ENCODE data around the gene GPR153.
"Not testable (repeated sequence)": the region's sequence is repeated elsewhere in the genome, so short reads cannot be mapped to it uniquely, and the experiment has no call there.

The GPR153 gene

DNA sequence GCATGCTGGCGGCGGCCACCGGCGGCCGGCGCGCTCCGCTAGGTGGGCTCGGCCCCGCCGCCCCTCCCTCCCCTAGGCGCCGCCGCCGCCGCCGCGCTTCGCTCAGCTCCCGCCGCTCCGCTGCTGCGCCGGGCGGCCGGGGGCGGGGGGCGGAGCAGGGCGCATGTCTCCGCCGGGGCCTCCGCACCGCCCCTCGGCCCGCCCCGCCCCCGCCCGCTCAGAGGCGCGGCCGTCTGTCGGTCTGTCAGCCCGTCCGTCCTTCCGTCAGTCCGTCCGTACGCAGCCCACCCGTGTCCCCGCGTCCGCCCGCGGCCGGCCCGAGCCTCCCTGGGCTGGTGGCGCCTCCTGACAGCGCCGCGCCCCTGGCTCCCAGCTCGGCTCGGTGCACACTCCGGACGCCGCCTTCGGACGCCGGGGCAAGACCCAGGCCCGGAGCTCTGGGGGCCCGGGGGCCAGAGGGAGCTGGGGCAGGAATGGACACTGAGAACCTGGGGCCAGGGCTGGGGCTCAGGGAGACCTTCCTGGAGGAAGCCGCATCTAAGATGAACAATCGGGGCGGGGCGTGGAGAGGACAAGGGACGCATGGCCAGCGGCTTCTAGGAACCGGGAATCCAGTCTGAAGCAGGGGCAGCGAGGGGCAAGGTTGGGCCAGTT is at the start of gene GPR153:
TSS of gene GPR153 (minus strand) at position 138 of the 654 bp plus-strand sequence. CDS start 6,193 bp downstream, outside the sequence.
- peak in 1 of 2 experiments; percentile 35 for DNase-seq

DNA sequence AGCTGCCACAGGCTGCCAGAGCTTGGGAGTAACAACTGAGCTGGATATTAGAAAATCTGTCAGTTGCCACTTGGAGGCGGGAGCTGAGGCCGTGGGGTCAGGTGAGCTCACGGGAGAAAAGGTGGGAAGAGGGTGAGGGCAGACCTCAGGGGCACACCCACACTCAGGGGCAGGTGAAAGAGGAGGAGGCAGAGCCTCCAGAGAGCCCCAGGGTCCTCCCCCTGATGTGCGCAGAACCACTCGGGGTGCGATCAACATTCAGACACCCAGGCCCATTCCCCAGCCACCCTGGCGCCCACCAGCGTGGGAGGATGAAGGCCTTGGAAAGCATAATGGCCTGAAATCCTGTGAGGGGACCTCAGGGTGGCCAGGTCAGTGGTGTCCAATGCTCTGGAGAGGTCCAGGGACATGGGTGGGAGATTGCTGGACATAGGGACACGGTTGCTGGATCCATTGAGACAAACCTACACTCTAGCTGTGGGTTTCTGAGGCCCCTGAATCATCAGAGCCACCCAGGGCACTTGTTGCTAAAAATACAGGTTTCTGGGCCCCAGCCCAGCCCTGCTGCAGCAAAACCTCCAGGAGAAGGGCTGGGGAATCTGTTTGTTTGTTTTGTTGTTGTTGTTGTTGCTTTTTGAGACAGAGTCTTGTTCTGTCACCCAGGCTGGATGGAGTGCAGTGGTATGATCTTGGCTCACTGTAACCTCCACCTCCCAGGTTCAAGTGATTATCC is 49.4 kb upstream of the GPR153 start:
- DNase-seq, result no peak

DNA sequence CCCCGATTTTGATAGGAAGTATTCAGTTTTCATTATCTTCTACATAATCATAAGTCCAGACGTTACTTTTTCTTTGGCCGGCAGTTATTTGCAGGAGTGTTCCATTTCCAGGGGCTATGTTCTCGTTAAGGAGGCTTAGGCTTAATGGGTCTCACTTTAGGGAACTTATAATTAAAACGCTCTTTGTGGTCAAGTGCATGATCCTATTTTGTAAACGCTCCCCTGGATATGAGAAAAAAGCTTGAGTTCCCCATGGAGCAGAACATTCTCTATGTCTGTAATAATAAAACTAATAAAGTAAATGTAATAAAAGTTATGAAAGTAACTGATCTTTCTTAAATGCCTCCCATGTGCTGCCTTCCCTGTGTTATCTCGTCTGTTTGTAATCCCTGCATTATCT is 48.7 kb upstream of the GPR153 start:
- DNase-seq, result no peak

DNA sequence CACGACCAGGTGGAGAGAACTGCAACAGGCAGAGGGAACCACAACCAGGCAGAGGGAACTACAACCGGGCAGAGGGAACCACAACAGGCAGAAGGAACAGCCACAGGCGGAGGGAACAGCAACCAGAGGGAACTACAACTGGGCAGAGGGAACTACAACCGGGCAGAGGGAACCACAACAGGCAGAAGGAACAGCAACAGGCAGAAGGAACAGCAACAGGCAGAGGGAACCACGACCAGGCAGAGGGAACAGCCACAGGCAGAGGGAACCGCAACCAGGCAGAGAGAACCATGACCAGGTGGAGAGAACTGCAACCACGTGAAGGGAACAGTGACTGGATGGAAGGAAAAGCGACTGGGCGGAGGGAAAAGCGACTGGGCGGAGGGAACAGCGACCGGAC is 47.6 kb upstream of the GPR153 start:
- no peak for DNase-seq

DNA sequence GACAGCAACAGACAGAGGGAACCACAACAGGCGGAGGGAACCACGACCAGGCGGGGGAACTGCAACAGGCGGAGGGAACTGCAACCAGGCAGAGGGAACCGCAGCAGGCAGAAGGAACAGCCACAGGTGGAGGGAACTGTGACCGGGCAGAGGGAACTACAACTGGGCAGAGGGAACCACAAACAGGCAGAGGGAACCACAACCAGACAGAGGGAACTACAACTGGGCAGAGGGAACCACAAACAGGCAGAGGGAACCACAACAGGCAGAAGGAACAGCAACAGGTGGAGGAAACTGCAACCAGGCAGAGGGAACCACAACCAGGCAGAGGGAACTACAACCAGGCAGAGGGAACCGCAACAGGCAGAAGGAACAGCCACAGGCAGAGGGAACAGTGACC is 46.8 kb upstream of the GPR153 start:
- not testable (repeated sequence) for DNase-seq

DNA sequence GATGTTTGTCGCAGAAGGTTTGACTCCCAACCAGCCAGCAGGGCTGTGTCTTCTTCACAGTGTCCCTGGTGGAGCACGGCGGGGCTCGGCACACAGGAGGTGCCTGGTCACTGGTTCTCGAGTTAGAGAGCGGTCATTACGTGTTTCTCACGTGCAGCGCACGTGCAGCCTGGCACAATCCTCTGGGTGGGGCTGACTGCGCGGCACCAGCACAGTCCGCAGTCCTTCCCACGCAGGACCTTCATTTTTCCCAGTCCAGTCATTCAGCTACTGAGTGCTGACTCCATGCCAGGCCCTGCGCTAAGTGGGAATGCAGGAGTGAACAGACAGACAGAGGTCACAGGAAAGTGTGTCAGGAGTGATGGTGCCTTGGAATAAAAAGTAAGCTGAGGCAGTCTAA is 46.2 kb upstream of the GPR153 start:
- DNase-seq, result no peak

DNA sequence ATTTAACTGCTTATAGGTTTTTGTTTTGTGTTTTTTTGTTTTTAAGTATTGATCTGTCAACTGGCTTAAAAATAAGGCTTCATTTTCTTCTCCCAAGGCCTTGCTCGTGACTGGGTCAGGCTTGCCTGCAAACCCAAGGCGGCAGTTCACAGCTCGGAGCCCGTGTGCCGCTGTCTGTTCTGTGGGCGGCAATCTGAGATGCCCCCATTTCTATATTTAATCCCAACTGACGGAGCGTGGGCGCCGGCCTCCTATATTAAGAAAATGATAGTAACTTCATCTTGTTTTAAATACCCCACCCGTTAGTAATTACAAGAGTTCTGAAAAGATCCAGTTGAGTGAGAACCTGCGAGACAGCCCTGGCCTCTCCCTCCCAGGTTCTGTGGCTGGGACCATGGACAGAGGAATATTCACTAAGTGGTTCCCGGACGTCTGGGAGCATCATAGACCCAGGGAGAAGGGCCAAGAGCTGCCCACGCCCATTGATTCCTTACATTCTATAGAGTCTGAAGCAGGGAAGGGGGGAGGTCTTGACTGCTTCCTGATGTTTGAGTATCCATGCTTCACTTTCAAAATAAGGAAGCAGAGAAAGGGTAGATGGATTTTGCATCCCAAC is 42.6 kb upstream of the GPR153 start:
- DNase-seq, result no peak

DNA sequence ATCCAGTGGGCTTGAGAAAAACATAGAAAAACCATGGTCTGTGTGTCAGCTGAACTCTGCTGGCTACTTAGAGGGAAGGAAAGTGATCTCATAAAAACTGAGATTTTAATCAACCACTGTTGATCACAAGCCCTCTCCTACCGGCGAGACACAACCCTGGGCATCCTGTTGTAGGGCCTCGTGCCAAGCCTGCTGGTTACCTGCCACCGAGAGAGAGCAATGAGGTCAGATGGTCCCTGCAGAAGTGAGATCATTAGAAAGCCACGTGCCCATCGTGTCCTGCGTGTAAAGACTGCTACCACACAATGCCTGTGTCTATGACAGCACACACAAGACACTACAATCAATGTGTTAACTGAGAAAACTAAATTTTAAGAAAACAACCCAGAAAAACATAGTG is 41.7 kb upstream of the GPR153 start:
- DNase-seq, result no peak

DNA sequence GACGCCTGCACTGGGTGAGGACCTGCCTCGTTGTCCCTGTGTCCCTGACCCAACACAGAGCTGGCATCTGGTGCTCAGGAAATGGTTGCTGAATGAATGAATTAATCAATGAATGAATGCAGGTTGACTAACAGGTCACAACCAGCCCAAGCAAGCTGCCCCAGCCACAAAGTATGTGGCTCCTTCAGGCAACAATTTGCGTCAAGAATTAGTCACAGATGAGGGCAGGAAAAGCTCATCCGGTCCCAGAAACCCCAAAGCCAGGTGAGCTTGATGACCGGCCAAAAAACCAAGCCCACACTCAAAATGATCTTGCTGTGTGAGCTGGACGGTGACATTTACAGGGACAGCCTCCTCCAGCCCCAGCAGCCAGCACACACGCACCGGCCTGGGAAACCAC is 40.6 kb upstream of the GPR153 start:
- no peak for DNase-seq

DNA sequence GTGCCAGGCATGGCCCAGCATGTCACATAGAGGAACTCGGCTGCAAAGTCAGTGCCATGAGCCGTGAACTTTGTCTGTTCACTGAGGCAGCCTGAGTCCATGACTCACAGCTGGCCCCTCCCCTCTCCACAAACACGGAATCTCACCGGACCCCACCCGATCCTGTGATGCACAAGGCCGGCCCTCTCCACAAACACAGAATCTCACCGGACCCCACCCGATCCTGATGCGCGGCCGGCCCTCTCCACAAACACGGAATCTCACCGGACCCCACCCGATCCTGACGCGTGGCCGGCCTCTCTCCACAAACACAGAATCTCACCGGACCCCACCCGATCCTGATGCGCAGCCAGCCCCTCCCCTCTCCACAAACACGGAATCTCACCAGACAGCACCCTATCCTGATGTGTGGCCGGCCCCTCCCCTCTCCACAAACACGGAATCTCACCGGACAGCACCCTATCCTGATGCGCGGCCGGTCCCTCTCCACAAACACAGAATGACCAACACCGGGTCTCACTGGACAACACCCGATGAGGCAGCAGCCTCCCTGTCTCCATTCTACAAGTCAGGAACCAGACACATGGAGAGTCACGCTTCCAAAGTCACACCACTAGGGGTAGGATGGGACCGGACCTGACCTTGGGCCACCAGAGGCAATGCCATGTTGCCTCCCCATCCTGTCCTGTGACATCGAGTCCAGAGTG is 39.6 kb upstream of the GPR153 start:
- no peak for DNase-seq

DNA sequence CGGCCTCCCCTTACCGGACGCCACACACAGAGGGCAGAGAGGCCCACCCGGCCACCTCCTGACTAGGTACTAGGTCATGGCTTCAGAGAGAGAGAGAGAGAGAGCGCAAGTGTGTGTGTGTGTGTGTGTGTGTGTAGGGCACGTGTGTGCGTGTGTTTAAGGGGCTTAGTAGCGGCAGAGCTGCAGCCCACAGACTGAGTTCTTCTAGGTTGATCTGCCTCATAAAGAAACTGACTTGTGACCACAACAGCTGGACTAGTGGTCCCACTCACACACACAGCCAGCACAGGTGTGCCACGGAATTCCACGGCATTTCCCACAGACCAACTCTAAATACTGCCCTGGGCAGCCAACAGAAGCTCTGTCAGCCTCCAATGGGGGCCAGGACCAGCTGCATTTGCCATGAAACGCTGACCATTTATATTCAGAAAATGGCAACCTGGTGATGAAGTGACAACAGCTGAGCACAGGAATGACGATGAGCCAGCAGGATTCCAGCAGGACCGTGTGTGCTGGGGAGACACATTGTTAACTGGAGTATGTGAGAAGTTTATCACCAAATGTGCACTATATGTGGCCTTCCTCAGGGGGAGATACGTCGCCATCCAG is 38.8 kb upstream of the GPR153 start:
- no peak for DNase-seq

DNA sequence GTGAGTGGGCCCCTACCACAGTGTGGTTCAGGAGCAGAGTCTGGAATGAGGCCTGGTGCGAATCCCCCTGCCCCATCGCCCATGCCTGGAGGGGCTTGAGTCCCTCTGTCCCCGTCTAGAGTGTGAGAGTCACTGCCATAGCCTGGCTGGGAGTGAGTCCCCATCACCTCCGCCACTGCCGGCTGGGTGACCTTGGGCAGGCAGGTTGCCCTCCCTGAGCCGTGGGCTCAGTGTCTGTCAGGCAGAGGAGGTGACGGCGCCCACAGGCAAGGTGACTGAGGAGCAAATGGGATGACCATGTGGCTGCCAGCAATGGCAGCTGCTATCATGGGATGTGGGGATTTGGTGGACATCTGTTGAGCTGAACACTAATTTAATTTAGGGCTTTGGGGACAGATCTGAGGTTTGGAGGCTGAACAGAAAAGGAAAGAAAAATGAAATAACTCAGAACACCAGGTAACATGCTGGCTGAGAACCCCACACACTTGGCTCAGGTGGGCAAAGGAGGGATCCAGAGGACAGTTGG is 38.1 kb upstream of the GPR153 start:
- no peak for DNase-seq

DNA sequence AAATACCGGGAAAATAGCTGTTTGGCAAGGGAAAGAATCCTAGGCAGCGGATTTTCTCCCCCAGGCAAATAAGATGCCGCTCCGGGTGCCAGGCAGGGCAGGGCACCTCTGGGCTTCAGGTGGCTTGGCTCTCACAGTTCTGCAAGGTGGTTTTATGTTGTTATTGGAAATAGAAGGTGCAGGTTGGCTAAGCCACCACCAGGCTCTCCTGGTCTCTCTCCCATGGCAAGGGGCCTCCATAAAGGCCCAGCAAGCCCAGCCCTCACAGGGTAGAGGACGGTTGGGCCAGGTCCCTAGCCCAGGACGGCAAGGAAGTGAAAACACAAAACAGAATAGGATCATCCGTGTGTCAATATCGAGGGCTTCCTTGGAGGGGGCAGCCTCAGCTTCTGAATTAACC is 37.6 kb upstream of the GPR153 start:
- DNase-seq, result no peak

DNA sequence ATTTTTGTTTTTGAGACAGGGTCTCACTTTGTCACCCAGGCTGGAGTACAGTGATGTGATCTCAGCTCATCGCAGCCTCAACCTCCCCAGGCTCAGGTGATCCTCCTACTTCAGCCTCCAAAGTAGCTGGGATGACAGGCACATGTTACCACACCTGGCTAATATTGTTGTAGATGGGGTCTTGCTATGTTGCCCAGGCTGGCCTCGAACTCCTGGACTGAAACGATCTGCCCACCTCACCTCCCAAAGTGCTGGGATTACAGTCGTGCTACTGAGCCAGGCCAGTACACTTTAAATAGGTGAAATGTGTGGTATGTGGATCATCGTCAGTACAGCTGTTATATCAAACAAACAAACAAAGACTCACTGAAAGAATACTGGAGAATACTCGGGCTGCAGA is 35.0 kb upstream of the GPR153 start:
- no peak for DNase-seq

DNA sequence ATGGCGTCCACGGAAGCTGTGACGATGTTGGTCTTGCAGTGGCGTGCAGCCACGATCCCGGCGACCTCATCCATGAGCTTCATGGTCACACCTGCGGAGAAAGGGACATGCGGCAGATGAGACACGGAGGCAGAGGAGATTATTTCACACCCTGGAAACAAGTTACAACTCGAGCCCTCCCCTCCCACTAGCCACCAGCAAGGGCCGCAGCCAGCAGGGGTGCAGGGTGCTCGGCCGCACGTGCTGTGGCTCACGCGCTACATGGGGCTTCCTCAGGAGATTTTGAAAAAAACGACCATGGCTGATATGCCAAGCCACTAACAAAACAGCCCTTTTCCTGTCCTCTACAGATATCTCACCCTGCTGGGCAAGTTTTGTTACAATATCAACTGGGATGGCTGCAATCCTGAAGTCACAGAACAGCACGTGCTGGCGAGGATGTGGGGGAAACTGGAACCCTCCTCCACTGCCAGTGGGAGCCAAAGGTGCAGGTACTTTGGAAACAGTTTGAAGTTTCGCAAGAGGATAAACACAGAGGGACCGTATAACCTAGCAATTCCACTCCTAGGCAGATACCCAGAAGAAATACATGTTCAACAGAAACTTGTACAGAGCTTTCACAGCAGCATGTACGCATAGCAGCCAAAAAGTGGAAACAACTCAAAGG is 34.1 kb upstream of the GPR153 start:
- no peak for DNase-seq

DNA sequence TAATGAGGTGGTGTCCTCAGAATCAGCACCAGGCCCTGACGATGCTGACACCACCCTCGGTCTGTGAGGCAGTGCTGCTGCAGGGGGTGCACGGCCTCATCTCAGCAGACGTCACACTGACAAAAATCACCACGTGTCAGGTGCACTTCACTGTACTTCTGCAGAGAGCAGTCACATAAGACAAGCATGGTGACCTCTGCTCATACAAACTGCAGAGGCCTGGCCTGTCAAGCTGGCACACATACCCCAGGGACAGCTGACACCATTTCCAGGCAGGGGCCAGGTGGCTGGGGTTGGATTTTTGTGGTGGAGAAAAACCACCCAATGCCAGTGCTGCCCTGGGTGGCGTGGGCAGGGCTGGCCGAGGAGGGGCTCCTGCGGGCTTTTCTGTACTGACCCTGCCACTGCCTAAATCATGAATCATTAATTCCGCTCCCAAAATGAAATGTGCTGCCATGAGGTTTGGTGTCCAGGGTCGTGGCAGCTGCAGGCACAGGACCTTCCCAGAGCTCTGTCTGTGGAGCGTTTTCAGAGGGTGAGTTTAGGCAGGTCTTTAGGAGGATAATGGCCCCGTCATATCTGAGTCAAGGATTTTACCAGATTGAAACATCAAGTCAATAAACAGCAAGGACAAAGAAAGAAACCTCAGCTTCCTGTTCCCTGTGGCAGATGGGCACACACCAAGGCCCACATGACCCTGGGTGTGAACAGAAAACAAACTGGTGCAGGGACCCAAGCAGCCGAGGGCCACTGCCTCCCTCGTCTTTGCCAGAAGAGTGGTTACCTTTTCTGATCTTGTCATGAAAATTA is 33.4 kb upstream of the GPR153 start:
- DNase-seq, result no peak

DNA sequence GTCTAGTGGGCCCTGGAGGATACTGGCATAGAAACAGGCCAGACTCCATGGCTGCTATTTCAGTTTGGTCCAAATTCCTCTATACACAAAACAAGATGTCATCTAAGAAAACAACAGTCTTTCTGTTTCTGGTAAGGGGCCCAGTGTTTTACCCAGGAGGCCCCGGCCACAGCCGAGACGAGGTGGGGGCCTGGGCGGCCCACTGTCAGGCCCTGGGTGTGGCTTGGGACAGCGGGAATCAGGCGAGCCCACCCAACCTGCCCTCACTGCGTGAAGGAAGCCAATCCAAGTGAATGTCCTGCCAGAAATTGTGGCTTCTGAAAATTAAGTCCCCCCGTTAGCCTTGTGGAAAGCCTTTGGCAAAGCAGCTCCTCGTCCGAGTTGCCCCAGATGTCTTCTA is 31.2 kb upstream of the GPR153 start:
- DNase-seq, result no peak

DNA sequence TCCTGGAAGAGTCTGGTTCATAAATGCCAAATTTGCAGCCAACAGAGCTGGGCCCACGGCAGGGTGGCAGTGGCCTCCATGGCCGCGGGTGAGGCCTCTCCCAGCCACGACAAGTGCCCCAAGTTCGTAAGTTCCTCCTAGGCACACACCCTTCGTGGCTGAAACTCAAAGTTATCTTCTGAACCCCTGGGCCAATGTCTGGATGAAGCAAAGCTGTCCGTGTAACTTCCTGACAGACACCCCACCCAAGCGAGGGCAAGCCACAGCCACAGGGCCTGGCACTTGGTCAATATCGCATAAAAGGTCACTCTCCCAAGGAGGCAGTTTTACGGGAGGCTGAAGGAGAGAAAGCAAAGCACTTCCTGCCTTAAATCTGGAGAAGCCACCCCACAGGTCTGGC is 27.8 kb upstream of the GPR153 start:
- DNase-seq, result no peak

DNA sequence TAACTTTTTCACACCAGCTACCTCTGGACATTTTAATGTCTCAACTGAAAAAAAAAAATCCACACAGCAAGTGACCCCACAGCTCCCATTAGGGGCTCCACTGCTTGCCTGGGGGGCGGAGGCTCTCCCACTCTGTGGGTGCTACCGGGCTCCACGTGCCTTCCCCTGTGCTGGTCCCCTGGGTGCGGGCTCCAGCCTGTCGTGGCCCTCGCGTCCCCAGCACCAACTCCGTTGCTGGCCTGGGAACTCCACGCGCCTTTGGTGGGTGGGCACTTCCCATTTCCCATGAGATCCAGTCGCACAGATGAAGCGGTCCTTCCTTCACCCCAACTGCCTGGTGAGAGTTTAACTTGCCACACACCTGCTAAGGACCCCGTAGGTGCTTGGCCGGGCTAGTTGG is 27.1 kb upstream of the GPR153 start:
- DNase-seq, result no peak

DNA sequence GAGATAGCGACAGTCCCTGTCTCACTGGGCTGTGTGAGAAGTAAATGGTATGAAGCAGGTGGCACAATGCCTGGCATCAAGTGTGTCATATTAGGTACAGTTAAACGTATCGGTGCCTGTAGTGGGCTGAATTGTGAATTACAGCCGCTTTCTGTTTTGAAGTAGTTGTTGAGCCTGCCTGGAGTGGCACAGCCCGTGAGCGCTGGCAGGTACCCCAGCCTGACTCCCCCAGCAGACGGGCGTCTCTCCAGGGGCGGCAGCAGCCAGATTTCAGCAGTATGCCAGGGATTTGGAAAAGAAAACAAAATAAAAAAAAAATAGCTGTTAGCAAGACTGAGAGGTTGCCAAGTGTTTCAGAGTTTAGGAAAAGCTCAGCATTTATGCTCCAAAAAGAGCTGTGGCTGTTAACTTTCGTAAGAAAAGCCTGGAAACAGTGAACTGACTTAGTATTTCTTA is 26.6 kb upstream of the GPR153 start:
- DNase-seq, result peak; percentile 59 to 86

DNA sequence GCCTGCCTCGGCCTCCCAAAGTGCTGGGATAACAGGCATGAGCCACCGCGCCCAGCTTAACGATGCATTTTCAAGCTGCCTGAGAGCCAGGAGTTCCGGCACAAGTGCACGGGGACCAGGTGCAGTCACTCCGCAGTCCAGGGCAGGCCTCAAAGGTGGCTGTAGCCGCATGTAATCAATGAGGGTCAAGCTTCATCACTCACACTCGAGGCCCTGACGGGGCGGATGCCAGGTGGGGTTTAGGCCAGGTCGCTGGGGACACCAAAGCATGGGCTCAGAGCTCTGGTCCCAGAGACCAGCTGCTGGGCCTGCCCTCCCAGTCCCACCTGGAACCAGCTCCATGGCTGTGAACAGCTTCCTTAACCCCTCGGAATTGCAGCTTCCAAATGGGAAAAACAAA is 26.1 kb upstream of the GPR153 start:
- no peak for DNase-seq

Measured in NCI-H446 (cell line).